PC-9 (cell line): ENCODE data around the gene NHS. TPM values are rescaled to one million over a fixed set of nuclear protein-coding genes. Genes with fewer than 3 reads are reported as not detected.

Experiments
- BruUV-seq: library from RNA; stranded (reverse); fragments of 400-500 nt; replicated peaks from 2 replicates; lab custom pipeline; 2021; lab: Mats Ljungman, UMichigan
- CTCF ChIA-PET: fragments of 300-600 bp; sonication (Branson Sonifier 250); formaldehyde crosslinking; loops from one replicate; lab custom pipeline; 2022; ENCODE audit warnings: antibody characterized with exemption; lab: Charles Lee
- POLR2A ChIA-PET: fragments of 300-600 bp; sonication (Branson Sonifier 250); formaldehyde crosslinking; loops from one replicate; lab custom pipeline; 2022; ENCODE audit warnings: antibody characterized with exemption; ENCODE audit not compliant: unreplicated experiment; lab: Charles Lee
- DNase-seq, 2 experiments: peaks; one replicate each; pipeline versions ENCODE4 v3.0.0 to v3.0.0-alpha.2; 2015 to 2022; ENCODE audit warnings: mixed read lengths in 1 of 2
- H2AFZ ChIP-seq: fragments of 200-600 bp; sonication (generic); 2 replicates; pipeline ENCODE4 v1.8.1; 2017; ENCODE audit warnings: antibody characterized with exemption
- H3F3A ChIP-seq: fragments of 200-600 bp; sonication (generic); 2 replicates; pipeline ENCODE4 v1.8.1; 2017; ENCODE audit warnings: antibody characterized with exemption, mild to moderate bottlenecking, low read depth; ENCODE audit not compliant: insufficient read depth
- H3K27ac ChIP-seq: fragments of 200-600 bp; sonication (generic); 2 replicates; pipeline ENCODE4 v1.6.1; 2016; ENCODE audit warnings: mixed run types
- H3K27me3 ChIP-seq: fragments of 200-600 bp; sonication (generic); 2 replicates; pipeline ENCODE4 v1.6.1; 2016; ENCODE audit warnings: low read depth, mixed run types; ENCODE audit not compliant: insufficient read depth
- H3K36me3 ChIP-seq: fragments of 200-600 bp; sonication (generic); 2 replicates; pipeline ENCODE4 v1.6.1; 2016; ENCODE audit warnings: low read depth, mixed run types
- H3K4me1 ChIP-seq: fragments of 200-600 bp; sonication (generic); replicated peaks from 2 replicates; pipeline ENCODE4 v1.6.1; 2016; ENCODE audit warnings: mixed run types; ENCODE audit not compliant: insufficient read depth
- H3K4me2 ChIP-seq: fragments of 200-600 bp; sonication (generic); 2 replicates; pipeline ENCODE4 v1.6.1; 2017; ENCODE audit warnings: mixed run types
- H3K4me3 ChIP-seq: fragments of 200-600 bp; sonication (generic); 2 replicates; pipeline ENCODE4 v1.6.1; 2016; ENCODE audit warnings: mixed run types
- H3K79me2 ChIP-seq: fragments of 200-600 bp; sonication (generic); 2 replicates; pipeline ENCODE4 v1.6.1; 2017; ENCODE audit warnings: low read depth, mixed run types
- H3K9me2 ChIP-seq: fragments of 200-600 bp; sonication (generic); 2 replicates; pipeline ENCODE4 v1.8.1; 2017; ENCODE audit warnings: mild to moderate bottlenecking; ENCODE audit not compliant: insufficient read depth
- H3K9me3 ChIP-seq: fragments of 200-600 bp; sonication (generic); 2 replicates; pipeline ENCODE4 v1.8.1; 2016; ENCODE audit warnings: low read depth; ENCODE audit not compliant: insufficient read depth
- H4K20me1 ChIP-seq: fragments of 200-600 bp; sonication (generic); 2 replicates; pipeline ENCODE4 v1.8.1; 2017; ENCODE audit not compliant: insufficient read depth
- CTCF ChIP-seq: fragments of 200-600 bp; sonication (generic); conservative IDR thresholded peaks from 2 replicates; pipeline ENCODE4 v1.6.1; 2017; ENCODE audit warnings: mixed run types, antibody characterized with exemption, mild to moderate bottlenecking, moderate library complexity
- EZH2 ChIP-seq: fragments of 200-600 bp; sonication (generic); IDR thresholded peaks from 2 replicates; pipeline ENCODE4 v1.8.0; 2017; ENCODE audit warnings: antibody characterized with exemption, low read depth
- intact Hi-C: fragments of 100-400 bp; cut with micrococcal nuclease; formaldehyde crosslinking; loops from one replicate; pipeline ENCODE4 v1.10.0; 2022; ENCODE audit not compliant: unreplicated experiment
- total RNA-seq: library from RNA; stranded (reverse); gene quantifications from 2 replicates; pipeline ENCODE4 v1.2.3, GENCODE V29; 2021

Gene NHS
- total RNA-seq, 1 experiment from 2014 or later, result 6.7 TPM

DNA sequence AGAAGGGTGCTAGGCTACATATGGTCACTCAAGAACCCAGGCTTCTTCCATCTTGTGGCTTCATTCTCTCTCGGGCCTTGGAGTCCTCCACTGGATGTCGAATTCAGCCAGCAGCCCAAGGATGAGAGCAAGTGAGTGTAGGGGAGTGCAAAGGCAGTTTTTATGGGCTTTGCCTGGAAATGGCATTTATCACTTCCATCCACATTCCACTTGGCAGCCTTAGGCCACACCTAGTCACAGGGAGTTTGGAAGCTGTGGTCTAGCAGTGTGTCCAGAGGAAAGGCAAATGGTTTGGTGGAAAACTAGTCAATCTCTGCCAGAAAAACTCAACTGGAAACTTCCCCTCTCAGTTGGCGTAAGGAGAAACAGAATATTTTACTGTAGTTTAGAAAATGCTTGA, 59.0 kb downstream of the NHS start:
- Histone ChIP-seq H3K9me2 (no peaks in the 10 kb centered on the region), H2AFZ (no peak overlapping the region), H3K27me3 (no peaks in the 10 kb centered on the region), H3K4me2 (no peak overlapping the region), H3K27ac (no peak overlapping the region), H3K79me2 (peaks cover 22% of the 10 kb centered on the region), H4K20me1 (no peaks in the 10 kb centered on the region), H3K9me3 (no peaks in the 10 kb centered on the region), H3K36me3 (no peaks in the 10 kb centered on the region), H3K4me1 (0 out of 2 replicates have a peak, but pooled peaks cover 9% of the 10 kb centered on the region), H3K4me3 (no peak overlapping the region), H3F3A (no peaks in the 10 kb centered on the region)
- POLR2A ChIA-PET, result no interaction called here
- BruUV-seq, result no TSS peak
- DNase-seq, result no peak
- intact Hi-C loops, result no loop called here
- CTCF ChIA-PET, result no interaction called here
- TF ChIP-seq EZH2 (no peak), CTCF (no peak)

DNA sequence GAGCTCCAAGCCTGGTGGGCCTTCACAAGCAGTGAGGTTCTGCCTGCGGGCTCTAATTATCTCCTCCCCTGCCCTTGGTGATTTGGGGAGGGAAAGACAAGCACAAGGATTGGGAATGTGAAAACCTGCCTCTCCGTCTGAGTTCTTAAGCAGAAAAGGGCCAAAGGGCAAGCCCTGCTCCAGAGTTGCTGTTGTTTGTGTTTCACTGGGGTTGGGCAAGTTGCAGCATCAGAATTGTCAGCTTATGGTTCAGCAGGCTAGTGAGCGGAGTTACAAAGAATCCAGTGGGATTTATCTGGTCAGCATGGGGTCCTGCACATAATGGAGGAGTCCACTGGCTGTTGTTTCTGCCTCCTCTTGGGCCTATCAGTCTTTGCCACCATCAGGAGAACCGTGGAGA, 60.5 kb downstream of the NHS start:
- H4K20me1 ChIP-seq, result no peaks in the 10 kb centered on the region
- H3K4me3 ChIP-seq, result no peak overlapping the region
- no peaks in the 10 kb centered on the region for H3K9me2 ChIP-seq
- H3K79me2 ChIP-seq, result peaks cover 22% of the 10 kb centered on the region
- POLR2A ChIA-PET, result no interaction called here
- no peak for DNase-seq
- BruUV-seq, result no TSS peak
- TF ChIP-seq EZH2, result no peak
- TF ChIP-seq CTCF, result no peak
- H2AFZ ChIP-seq, result no peak overlapping the region
- H3K4me2 ChIP-seq, result no peak overlapping the region
- H3K36me3 ChIP-seq, result no peaks in the 10 kb centered on the region
- H3K4me1 ChIP-seq, result 0 out of 2 replicates have a peak, but pooled peaks cover 9% of the 10 kb centered on the region
- no peaks in the 10 kb centered on the region for H3K9me3 ChIP-seq
- no peaks in the 10 kb centered on the region for H3F3A ChIP-seq
- intact Hi-C loops, result no loop called here
- no peaks in the 10 kb centered on the region for H3K27me3 ChIP-seq
- H3K27ac ChIP-seq, result no peak overlapping the region
- CTCF ChIA-PET, result no interaction called here

GRCh38 chrX:17438221-17438620, 63.2 kb downstream of the NHS start:
- BruUV-seq, result no TSS peak
- ChIA-PET CTCF (no interaction called here), POLR2A (no interaction called here)
- Histone ChIP-seq H3K27ac (no peak overlapping the region), H4K20me1 (no peaks in the 10 kb centered on the region), H3K9me3 (no peaks in the 10 kb centered on the region), H3F3A (no peaks in the 10 kb centered on the region), H3K4me1 (peaks cover 15% of the 10 kb centered on the region; the same call in 1 of the 2 replicates), H3K36me3 (no peaks in the 10 kb centered on the region), H3K9me2 (no peaks in the 10 kb centered on the region), H3K79me2 (peaks cover 7% of the 10 kb centered on the region; the same call in 1 of the 2 replicates), H3K4me3 (no peak overlapping the region), H2AFZ (no peak overlapping the region), H3K27me3 (no peaks in the 10 kb centered on the region), H3K4me2 (no peak overlapping the region)
- DNase-seq, result no peak
- no peak for TF ChIP-seq CTCF
- no peak for TF ChIP-seq EZH2
- intact Hi-C loops, result no loop called here
